HL-60 (cell line): ENCODE results near the gene SUN1.
"Not testable (repeated sequence)": the region's sequence is repeated elsewhere in the genome, so short reads cannot be mapped to it uniquely, and the experiment has no call there.

Experiments used
- DNase-seq, 2 experiments: peaks; one replicate each; pipeline ENCODE4 v3.0.0-alpha.2; 2010 to 2020; ENCODE audit warnings: low read depth in 1 of 2, low spot score in 1 of 2
- H3K27ac ChIP-seq: fragments of 250-450 bp; sonication (Bioruptor Pico); replicated peaks from 2 replicates; pipeline ENCODE4 v1.5.1; 2020; ENCODE audit warnings: mild to moderate bottlenecking, moderate library complexity
- H3K27me3 ChIP-seq: fragments of 250-450 bp; sonication (Bioruptor Pico); 2 replicates; pipeline ENCODE4 v1.5.1; 2021; ENCODE audit warnings: mild to moderate bottlenecking, moderate library complexity; ENCODE audit not compliant: insufficient read depth, poor library complexity, severe bottlenecking
- H3K4me3 ChIP-seq: replicated peaks from 2 replicates; pipeline ENCODE4 v1.5.1; 2011; ENCODE audit warnings: mild to moderate bottlenecking, control low read depth, low read length; ENCODE audit not compliant: insufficient read depth
- CTCF ChIP-seq: IDR thresholded peaks from one replicate; pipeline ENCODE4 v1.5.1; 2011; ENCODE audit warnings: low read length, control low read depth, inconsistent platforms; ENCODE audit not compliant: insufficient read depth
- GABPA ChIP-seq: IDR thresholded peaks from 2 replicates; pipeline ENCODE4 v1.6.1; 2012; ENCODE audit warnings: low read depth
- POLR2AphosphoS5 ChIP-seq: IDR thresholded peaks from 2 replicates; pipeline ENCODE4 v1.6.1; 2012; ENCODE audit warnings: low read depth
- REST ChIP-seq: IDR thresholded peaks from 2 replicates; pipeline ENCODE4 v1.6.1; 2012; ENCODE audit warnings: low read depth; ENCODE audit not compliant: insufficient replicate concordance
- SPI1 ChIP-seq: IDR thresholded peaks from 2 replicates; pipeline ENCODE4 v1.6.1; 2012; ENCODE audit warnings: low read depth, mild to moderate bottlenecking, borderline replicate concordance

The SUN1 gene

GRCh38 chr7:845091-845490 lies 12.8 kb downstream of the SUN1 start:
- no peaks in the 10 kb centered on the region for H3K27me3 ChIP-seq
- no peak overlapping the region for H3K4me3 ChIP-seq
- DNase-seq = no peak
- TF ChIP-seq SPI1 = no peak
- no peak overlapping the region for H3K27ac ChIP-seq

- TF ChIP-seq POLR2AphosphoS5 (no peak), SPI1 (no peak), REST (no peak), CTCF (no peak), GABPA (no peak)
- no peak overlapping the region for H3K4me3 ChIP-seq
- no peak overlapping the region for H3K27ac ChIP-seq
- DNase-seq = no peak
- no peaks in the 10 kb centered on the region for H3K27me3 ChIP-seq
Observed at GRCh38 chr7:845731-846130, 13.5 kb downstream of the SUN1 start.

- not testable (repeated sequence) for H3K4me3 ChIP-seq, H3K27ac ChIP-seq, DNase-seq, H3K27me3 ChIP-seq
Observed at GRCh38 chr7:846958-847650, 14.8 kb downstream of the SUN1 start.

GRCh38 chr7:847728-848127 lies 15.5 kb downstream of the SUN1 start:
- H3K4me3 ChIP-seq, DNase-seq, H3K27ac ChIP-seq: not testable (repeated sequence)

GRCh38 chr7:849145-849544 lies 16.9 kb downstream of the SUN1 start:
- no peak overlapping the region for H3K27ac ChIP-seq
- TF ChIP-seq SPI1 = no peak
- no peak for TF ChIP-seq REST
- TF ChIP-seq POLR2AphosphoS5 = no peak
- no peak for TF ChIP-seq CTCF
- no peak for TF ChIP-seq GABPA

More at GRCh38 chr7:847728-848127, 15.5 kb downstream of the SUN1 start:
- H3K27me3 ChIP-seq = not testable (repeated sequence)

More at GRCh38 chr7:849145-849544, 16.9 kb downstream of the SUN1 start:
- Histone ChIP-seq H3K4me3 (no peak overlapping the region), H3K27me3 (no peaks in the 10 kb centered on the region)
- no peak for DNase-seq
